Astrocyte (in vitro differentiated cells and primary cell): ENCODE results near the gene SRGN.

Experiments used
- EZH2 ChIP-seq: IDR thresholded peaks from 2 replicates; pipeline ENCODE4 v1.6.1; 2012; ENCODE audit warnings: mild to moderate bottlenecking, low read length, inconsistent platforms; ENCODE audit not compliant: insufficient read depth
- TF ChIP-seq, protein P1 (sequence below): IDR thresholded peaks from 2 replicates; pipeline ENCODE4 v1.5.1; 2011; ENCODE audit warnings: low read depth, mild to moderate bottlenecking, inconsistent platforms, low read length, moderate library complexity; ENCODE audit not compliant: insufficient read depth

DNA sequence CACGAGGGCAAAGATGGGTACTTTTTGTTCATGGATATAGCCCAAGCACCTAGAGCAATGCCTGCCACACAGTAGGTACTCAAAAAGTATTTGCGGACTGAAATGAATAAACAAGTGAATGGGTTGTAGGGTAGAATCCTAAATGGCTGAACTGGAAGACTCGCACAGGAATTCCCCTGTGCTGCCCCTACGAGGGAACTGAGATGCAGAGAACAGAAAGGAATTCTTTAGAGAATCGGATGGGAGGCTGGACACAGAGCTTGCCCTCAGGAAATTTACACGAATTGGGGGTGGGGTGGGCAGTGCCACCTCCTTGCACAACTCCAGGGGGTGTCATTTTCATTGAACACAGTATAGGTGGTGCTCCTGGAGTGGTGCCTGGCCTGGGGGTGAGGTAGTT lies 35.2 kb upstream of the SRGN start:
- TF ChIP-seq, protein P1, sequence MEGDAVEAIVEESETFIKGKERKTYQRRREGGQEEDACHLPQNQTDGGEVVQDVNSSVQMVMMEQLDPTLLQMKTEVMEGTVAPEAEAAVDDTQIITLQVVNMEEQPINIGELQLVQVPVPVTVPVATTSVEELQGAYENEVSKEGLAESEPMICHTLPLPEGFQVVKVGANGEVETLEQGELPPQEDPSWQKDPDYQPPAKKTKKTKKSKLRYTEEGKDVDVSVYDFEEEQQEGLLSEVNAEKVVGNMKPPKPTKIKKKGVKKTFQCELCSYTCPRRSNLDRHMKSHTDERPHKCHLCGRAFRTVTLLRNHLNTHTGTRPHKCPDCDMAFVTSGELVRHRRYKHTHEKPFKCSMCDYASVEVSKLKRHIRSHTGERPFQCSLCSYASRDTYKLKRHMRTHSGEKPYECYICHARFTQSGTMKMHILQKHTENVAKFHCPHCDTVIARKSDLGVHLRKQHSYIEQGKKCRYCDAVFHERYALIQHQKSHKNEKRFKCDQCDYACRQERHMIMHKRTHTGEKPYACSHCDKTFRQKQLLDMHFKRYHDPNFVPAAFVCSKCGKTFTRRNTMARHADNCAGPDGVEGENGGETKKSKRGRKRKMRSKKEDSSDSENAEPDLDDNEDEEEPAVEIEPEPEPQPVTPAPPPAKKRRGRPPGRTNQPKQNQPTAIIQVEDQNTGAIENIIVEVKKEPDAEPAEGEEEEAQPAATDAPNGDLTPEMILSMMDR: no peak
- TF ChIP-seq EZH2: no peak
